VCaP (cell line): ENCODE results near the gene KCNJ4.

ENCODE experiments used
- H3K27ac ChIP-seq: fragments of 450-650 bp; 2 replicates; pipeline ENCODE4 v1.5.1; 2017
- CTCF ChIP-seq: fragments of 450-650 bp; conservative IDR thresholded peaks from 2 replicates; pipeline ENCODE4 v1.5.1; 2017; ENCODE audit warnings: mild to moderate bottlenecking, moderate library complexity

The KCNJ4 gene

GRCh38 chr22:38455530-38456271 is 702 bp upstream of the KCNJ4 start:
- TF ChIP-seq CTCF: no peak
- H3K27ac ChIP-seq: no peak overlapping the region; the same call in 1 of the 2 replicates

GRCh38 chr22:38454353-38455075 is 485 bp downstream of the KCNJ4 start:
- no peak for TF ChIP-seq CTCF

GRCh38 chr22:38453996-38454352 is 1.0 kb downstream of the KCNJ4 start:
- TF ChIP-seq CTCF: no peak
- H3K27ac ChIP-seq: no peak overlapping the region

More at GRCh38 chr22:38454353-38455075, 485 bp downstream of the KCNJ4 start:
- no peak overlapping the region for H3K27ac ChIP-seq

DNA sequence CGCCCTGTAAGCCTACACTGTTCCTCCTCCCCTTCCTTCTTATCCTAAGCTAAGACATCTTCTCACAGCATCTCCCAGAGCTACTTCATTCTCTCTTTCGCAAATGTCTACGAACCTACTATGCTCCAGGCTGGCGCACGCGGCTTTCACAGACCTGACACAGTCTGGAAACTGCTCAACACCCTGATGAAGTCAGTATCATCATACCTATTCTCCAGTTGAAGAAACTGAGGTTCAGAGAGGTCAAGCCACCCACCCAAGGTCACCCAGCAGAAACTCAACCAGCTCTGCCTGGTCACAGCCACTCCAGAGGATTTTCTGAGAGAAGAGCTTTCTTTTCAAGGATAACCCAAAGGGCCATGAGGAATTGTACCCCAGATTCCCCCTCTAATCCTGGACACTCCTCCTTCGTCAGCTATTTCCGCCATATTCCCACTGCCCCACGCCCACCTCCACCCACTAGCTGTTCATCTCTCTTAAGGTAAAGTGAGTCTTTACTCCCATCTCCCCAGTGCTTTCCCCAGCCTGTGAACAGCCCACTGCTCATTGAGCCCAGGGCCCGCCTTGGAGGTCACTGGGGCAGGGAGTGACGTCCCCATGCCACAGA is 1.8 kb downstream of the KCNJ4 start:
- H3K27ac ChIP-seq: no peak overlapping the region
- no peak for TF ChIP-seq CTCF

- TF ChIP-seq CTCF: no peak
- no peak overlapping the region for H3K27ac ChIP-seq
Observed at GRCh38 chr22:38452373-38453065, 2.5 kb downstream of the KCNJ4 start.

- TF ChIP-seq CTCF: no peak
- no peak overlapping the region for H3K27ac ChIP-seq
Observed at GRCh38 chr22:38451864-38452263, 3.1 kb downstream of the KCNJ4 start.

DNA sequence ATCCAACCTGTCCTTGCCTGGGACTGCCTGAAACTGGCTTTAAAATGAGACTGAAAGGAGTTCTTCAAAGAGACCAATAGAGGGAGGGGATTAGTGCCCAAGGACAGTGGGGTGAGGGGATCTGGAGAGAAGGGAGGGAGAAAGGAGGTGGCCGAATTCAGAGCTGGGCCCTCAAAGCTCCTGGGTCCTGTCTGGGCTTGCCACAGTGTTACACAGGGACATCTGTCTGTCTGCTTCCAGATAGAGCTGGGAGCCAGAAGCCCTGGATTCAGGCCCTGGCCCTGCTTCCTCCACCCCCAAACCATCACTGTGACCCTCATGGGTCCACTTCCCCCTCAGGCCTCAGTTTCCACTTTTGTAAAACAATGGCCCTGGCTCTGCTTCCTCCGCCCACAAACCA is 3.6 kb downstream of the KCNJ4 start:
- no peak overlapping the region for H3K27ac ChIP-seq
- no peak for TF ChIP-seq CTCF
